B cell (primary cell): ENCODE results near the gene TTC38.

Experiments
- EZH2 ChIP-seq: IDR thresholded peaks from 2 replicates; pipeline ENCODE4 v1.6.1; 2012; ENCODE audit warnings: borderline replicate concordance, low read depth, mild to moderate bottlenecking, moderate library complexity, low read length; ENCODE audit not compliant: insufficient read depth, poor library complexity, severe bottlenecking
- TF ChIP-seq, protein P1 (sequence below): fragments of 200-600 bp; IDR thresholded peaks from one replicate; pipeline ENCODE4 v1.8.0; 2022; ENCODE audit warnings: antibody characterized with exemption, mild to moderate bottlenecking

DNA sequence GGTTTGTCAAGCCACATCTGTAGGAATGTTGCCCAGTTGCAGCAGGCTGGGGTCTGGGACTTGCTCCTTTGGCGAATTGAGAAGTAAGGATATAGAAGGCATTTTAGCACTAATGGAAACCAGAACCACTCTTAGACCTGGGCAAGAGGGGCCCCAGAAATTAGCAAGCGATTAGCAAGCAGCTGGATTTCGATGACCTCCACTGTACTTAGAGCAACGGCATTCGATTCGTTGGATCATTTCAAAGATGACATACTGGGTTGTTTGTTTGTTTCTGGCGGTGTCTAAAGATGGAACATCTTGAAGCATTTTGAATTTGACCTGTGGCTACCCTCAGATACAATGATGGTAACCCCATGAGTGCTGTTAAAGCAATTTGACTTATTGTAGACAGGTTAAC, 16.5 kb upstream of the TTC38 start:
- TF ChIP-seq, protein P1, sequence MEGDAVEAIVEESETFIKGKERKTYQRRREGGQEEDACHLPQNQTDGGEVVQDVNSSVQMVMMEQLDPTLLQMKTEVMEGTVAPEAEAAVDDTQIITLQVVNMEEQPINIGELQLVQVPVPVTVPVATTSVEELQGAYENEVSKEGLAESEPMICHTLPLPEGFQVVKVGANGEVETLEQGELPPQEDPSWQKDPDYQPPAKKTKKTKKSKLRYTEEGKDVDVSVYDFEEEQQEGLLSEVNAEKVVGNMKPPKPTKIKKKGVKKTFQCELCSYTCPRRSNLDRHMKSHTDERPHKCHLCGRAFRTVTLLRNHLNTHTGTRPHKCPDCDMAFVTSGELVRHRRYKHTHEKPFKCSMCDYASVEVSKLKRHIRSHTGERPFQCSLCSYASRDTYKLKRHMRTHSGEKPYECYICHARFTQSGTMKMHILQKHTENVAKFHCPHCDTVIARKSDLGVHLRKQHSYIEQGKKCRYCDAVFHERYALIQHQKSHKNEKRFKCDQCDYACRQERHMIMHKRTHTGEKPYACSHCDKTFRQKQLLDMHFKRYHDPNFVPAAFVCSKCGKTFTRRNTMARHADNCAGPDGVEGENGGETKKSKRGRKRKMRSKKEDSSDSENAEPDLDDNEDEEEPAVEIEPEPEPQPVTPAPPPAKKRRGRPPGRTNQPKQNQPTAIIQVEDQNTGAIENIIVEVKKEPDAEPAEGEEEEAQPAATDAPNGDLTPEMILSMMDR, result no peak
- TF ChIP-seq EZH2, result no peak
